CD4-positive, alpha-beta T cell (primary cell): ENCODE measurements around the gene SEC16A. TPM values are rescaled to one million over a fixed set of nuclear protein-coding genes. Genes with fewer than 3 reads are reported as not detected.

Experiments used
- ATAC-seq: fragments of 200-7000 bp; cut with Tn5 transposase; one replicate; pipeline ENCODE4 v1.10.0; 2022; ENCODE audit warnings: mild to moderate bottlenecking; ENCODE audit not compliant: poor library complexity
- CTCF ChIA-PET: fragments of 350-600 bp; sonication (Branson Sonifier 250); formaldehyde crosslinking; loops from one replicate; lab custom pipeline; 2021; ENCODE audit warnings: antibody characterized with exemption, inconsistent platforms; lab: Charles Lee
- POLR2A ChIA-PET: fragments of 350-600 bp; sonication (Branson Sonifier 250); formaldehyde crosslinking; loops from one replicate; lab custom pipeline; 2021; ENCODE audit warnings: antibody characterized with exemption, inconsistent platforms; lab: Charles Lee
- DNase-seq, 14 experiments: peaks; one replicate each; pipeline ENCODE4 v3.0.0-alpha.2; 2013 to 2020; ENCODE audit warnings: mixed read lengths in 2 of 14
- H3K27ac ChIP-seq, 2 donors: one replicate each; pipeline versions ENCODE4 v1.5.1 to v1.7.0; 2013; ENCODE audit warnings: low read length in 2 of 2, low read depth in 1 of 2, mild to moderate bottlenecking in 1 of 2
- H3K27me3 ChIP-seq, 2 experiments: 1 replicate in 1 of 2; 2 replicates in 1 of 2; pipeline versions ENCODE4 v1.6.1 to v1.7.0; 2013; ENCODE audit warnings: low read length in 2 of 2, control low read depth in 1 of 2, mild to moderate bottlenecking in 1 of 2, moderate library complexity in 1 of 2; ENCODE audit not compliant: insufficient read depth in 2 of 2, control insufficient read depth in 1 of 2
- H3K36me3 ChIP-seq: one replicate; pipeline ENCODE4 v1.6.1; 2013; ENCODE audit warnings: low read length, control low read depth; ENCODE audit not compliant: insufficient read depth
- H3K4me1 ChIP-seq: one replicate; pipeline ENCODE4 v1.6.1; 2013; ENCODE audit warnings: low read length, control low read depth; ENCODE audit not compliant: insufficient read depth
- H3K4me3 ChIP-seq: one replicate; pipeline ENCODE4 v1.5.1; 2013; ENCODE audit warnings: mild to moderate bottlenecking, low read length, moderate library complexity
- H3K9me3 ChIP-seq, 2 experiments: 1 replicate in 1 of 2; 2 replicates in 1 of 2; pipeline versions ENCODE4 v1.6.1 to v1.7.0; 2013; ENCODE audit warnings: low read length in 2 of 2, mild to moderate bottlenecking in 2 of 2, control low read depth in 1 of 2, moderate library complexity in 1 of 2; ENCODE audit not compliant: control insufficient read depth in 1 of 2, insufficient read depth in 1 of 2
- H3K27ac Mint-ChIP-seq: one replicate; pipeline ENCODE4 v1.8.0; 2020; ENCODE audit warnings: mixed read lengths
- H3K27me3 Mint-ChIP-seq: one replicate; pipeline ENCODE4 v1.8.0; 2021; ENCODE audit warnings: mixed read lengths
- H3K36me3 Mint-ChIP-seq: one replicate; pipeline ENCODE4 v1.8.0; 2021; ENCODE audit warnings: low read depth, mixed read lengths
- H3K4me1 Mint-ChIP-seq: one replicate; pipeline ENCODE4 v1.8.0; 2021; ENCODE audit warnings: low read depth, mixed read lengths
- H3K4me3 Mint-ChIP-seq: one replicate; pipeline ENCODE4 v1.8.0; 2020; ENCODE audit warnings: mild to moderate bottlenecking, mixed read lengths
- H3K9me3 Mint-ChIP-seq: one replicate; pipeline ENCODE4 v1.8.0; 2020; ENCODE audit warnings: mixed read lengths
- intact Hi-C, 2 experiments: fragments of 100-400 bp; cut with DNase I in 1 of 2; cut with micrococcal nuclease in 1 of 2; formaldehyde crosslinking; loops; one replicate each; pipeline versions ENCODE4 v1.15.1 to v1.9.0; 2023 to 2025; cut with DNase I, micrococcal nuclease
- total RNA-seq, 174 experiments: library from RNA in 2 of 174; stranded (reverse) in 2 of 174; gene quantifications; one replicate each; pipeline ENCODE4 v1.2.3 and lab custom pipeline; 2021 to 2026
- TF ChIP-seq, protein P1 (sequence below): fragments of 200-600 bp; IDR thresholded peaks from one replicate; pipeline ENCODE4 v1.8.0; 2022; ENCODE audit warnings: antibody characterized with exemption, mild to moderate bottlenecking

SEC16A gene
- total RNA-seq, 2 experiments from 2014 or later: 73.0 to 75.0 TPM

DNA sequence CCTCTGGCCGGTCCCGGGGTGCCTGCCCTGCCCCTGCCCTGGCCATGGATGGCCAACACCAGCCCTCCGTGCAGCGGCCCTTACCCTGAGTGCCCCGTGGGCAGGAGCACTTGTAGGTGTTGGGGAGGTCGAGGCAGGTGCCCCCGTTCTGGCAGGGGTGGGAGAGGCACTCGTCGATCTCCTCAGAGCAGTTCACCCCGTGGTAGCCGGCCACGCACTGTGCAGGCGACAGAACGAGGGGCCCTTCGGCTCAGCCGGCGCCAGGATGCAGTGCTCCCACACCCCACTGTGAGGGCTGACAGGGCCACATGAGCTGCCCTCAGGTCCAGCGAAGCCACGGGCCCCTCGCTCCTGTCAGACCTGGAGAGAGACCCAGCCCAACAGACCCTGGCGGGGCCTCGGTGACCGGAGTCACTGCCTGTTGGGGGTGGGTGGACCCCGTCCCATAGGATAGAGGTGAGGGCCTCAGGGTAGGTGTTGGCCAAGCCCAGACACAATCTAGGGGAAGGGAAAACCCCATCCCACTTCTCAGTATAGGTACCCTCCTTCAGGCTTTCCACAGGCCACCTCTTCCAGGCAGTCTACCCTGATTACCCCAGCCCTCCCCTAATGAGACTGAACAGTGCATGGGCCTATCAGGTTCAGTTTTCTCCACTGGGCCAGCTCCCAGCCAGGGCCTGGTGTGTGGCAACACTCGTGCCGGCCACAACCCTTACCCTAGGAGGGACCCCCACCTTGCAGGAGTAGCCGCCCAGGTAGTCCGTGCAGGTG is 24.6 kb upstream of the SEC16A start:
- CTCF ChIA-PET: no interaction called here

DNA sequence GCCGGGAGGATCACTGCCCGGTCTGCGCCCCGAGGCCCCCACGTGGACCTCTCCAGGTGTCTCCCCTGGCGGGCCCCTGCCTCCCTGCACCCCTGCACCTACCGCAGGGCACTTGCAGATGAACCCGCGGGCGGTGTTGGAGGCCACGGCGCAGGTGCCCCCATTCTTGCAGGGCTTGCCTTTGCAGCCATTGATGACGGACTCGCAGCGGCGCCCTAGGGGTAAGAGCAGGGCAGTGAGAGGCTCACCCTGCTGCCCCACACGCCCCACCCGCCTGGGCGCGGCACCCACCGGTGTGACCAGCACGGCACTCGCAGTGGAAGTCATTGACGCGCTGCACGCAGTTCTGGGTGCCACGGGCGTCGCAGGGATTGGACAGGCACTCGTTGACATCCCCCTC is 23.6 kb upstream of the SEC16A start:
- H3K4me1 Mint-ChIP-seq: no peaks in the 10 kb centered on the region
- no peaks in the 10 kb centered on the region for H3K27me3 Mint-ChIP-seq
- Histone ChIP-seq H3K9me3 (no peaks in the 10 kb centered on the region), H3K27ac (no peak overlapping the region), H3K36me3 (peaks cover 96% of the 10 kb centered on the region), H3K4me3 (no peak overlapping the region), H3K27me3 (no peaks in the 10 kb centered on the region), H3K4me1 (no peaks in the 10 kb centered on the region)
- no peaks in the 10 kb centered on the region for H3K9me3 Mint-ChIP-seq
- POLR2A ChIA-PET: no interaction called here
- ATAC-seq (no peak), DNase-seq (no peak)
- H3K36me3 Mint-ChIP-seq: peaks cover 29% of the 10 kb centered on the region
- CTCF ChIA-PET: no interaction called here
- no peak overlapping the region for H3K4me3 Mint-ChIP-seq
- H3K27ac Mint-ChIP-seq: no peak overlapping the region
- intact Hi-C loops: no loop called here
- TF ChIP-seq, protein P1, sequence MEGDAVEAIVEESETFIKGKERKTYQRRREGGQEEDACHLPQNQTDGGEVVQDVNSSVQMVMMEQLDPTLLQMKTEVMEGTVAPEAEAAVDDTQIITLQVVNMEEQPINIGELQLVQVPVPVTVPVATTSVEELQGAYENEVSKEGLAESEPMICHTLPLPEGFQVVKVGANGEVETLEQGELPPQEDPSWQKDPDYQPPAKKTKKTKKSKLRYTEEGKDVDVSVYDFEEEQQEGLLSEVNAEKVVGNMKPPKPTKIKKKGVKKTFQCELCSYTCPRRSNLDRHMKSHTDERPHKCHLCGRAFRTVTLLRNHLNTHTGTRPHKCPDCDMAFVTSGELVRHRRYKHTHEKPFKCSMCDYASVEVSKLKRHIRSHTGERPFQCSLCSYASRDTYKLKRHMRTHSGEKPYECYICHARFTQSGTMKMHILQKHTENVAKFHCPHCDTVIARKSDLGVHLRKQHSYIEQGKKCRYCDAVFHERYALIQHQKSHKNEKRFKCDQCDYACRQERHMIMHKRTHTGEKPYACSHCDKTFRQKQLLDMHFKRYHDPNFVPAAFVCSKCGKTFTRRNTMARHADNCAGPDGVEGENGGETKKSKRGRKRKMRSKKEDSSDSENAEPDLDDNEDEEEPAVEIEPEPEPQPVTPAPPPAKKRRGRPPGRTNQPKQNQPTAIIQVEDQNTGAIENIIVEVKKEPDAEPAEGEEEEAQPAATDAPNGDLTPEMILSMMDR: no peak

More for the DNA sequence above, 24.6 kb upstream of the SEC16A start:
- H3K36me3 Mint-ChIP-seq: peaks cover 27% of the 10 kb centered on the region
- ATAC-seq (no peak), DNase-seq (no peak)
- no peaks in the 10 kb centered on the region for H3K27me3 ChIP-seq
- H3K27ac ChIP-seq: no peak overlapping the region
- H3K36me3 ChIP-seq: peaks cover 98% of the 10 kb centered on the region
- no peak overlapping the region for H3K4me3 Mint-ChIP-seq
- H3K4me1 Mint-ChIP-seq: no peaks in the 10 kb centered on the region
- TF ChIP-seq, protein P1: no peak
- no peaks in the 10 kb centered on the region for H3K9me3 ChIP-seq
- intact Hi-C loops: no loop called here
- no peak overlapping the region for H3K4me3 ChIP-seq
- no peaks in the 10 kb centered on the region for H3K27me3 Mint-ChIP-seq
- POLR2A ChIA-PET: no interaction called here
- H3K4me1 ChIP-seq: no peaks in the 10 kb centered on the region
- H3K9me3 Mint-ChIP-seq: no peaks in the 10 kb centered on the region
- H3K27ac Mint-ChIP-seq: no peak overlapping the region

DNA sequence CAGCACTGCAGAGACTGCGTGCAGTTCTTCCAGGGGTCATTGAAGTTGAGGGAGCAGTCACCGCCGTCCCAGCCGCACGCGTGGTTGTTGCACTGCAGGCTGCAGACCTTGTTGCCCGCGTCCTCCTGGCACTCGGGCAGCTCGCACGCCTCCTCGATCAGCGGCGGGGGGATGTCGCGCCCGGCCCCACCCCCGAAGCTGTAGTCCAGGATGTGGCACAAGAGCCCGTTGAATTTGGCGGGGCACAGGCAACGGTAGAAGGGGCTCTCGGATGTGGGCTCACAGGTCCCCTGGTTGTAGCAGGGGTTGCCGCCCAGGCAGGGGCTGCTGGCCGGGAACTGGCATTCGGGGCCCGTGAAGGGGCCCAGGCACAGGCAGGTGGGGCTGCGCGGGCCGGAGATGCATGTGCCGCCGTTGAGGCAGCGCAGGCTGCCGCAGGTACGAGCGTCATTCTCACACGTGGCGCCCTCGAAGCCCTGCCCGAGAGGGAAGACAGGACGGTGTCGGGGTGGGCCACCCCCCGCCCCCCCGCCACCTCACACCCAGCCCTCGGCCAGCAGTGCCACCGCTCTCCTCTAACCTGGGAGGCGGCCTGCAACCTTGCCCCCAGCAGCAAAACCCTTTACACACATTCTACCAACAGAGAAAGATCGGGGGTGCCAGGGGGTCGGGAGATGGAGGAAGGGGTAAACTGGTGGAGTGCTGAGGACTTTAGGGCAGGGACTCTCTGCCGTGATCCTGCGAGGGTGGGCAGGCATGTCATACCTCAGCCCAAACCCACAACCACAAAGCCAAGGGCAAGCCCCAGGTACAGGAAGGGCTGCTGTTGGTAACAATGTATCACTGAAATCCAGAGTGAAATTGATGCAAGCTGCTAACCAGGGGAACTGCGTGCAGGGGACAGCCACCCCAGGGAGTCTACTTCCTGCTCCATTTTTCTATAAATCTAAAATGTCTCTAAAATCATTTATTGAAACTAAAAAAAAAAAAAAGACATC is 22.9 kb upstream of the SEC16A start:
- Histone ChIP-seq H3K4me1 (no peaks in the 10 kb centered on the region), H3K4me3 (no peak overlapping the region), H3K36me3 (peaks cover 95% of the 10 kb centered on the region), H3K9me3 (no peaks in the 10 kb centered on the region), H3K27ac (no peak overlapping the region), H3K27me3 (no peaks in the 10 kb centered on the region)
- no peak overlapping the region for H3K4me3 Mint-ChIP-seq
- intact Hi-C loops: loop anchor here in 1 of 2 experiments (2.0 kb wide), 1 partner anchor 65 kb away; no protein-coding TSS in a partner anchor
- ATAC-seq (no peak), DNase-seq (no peak)
- peaks cover 32% of the 10 kb centered on the region for H3K36me3 Mint-ChIP-seq
- POLR2A ChIA-PET: no interaction called here
- H3K27ac Mint-ChIP-seq: no peak overlapping the region
- CTCF ChIA-PET: no interaction called here
- no peaks in the 10 kb centered on the region for H3K4me1 Mint-ChIP-seq
- TF ChIP-seq, protein P1: no peak
- H3K27me3 Mint-ChIP-seq: no peaks in the 10 kb centered on the region
- no peaks in the 10 kb centered on the region for H3K9me3 Mint-ChIP-seq
